GM12891 (cell line): ENCODE measurements around the gene HS1BP3.

ENCODE experiments used
- DNase-seq: peaks from one replicate; pipeline ENCODE4 v3.0.0; 2011; ENCODE audit warnings: low spot score; ENCODE audit not compliant: insufficient read length
- FAIRE-seq: peaks from 2 replicates; lab custom pipeline; 2011; peaks lifted over from hg19 to GRCh38; lab: Jason Lieb, UNC
- PAX5 ChIP-seq: IDR thresholded peaks from 2 replicates; pipeline ENCODE4 v1.6.1; 2011; ENCODE audit warnings: low read length, moderate library complexity, mild to moderate bottlenecking; ENCODE audit not compliant: insufficient read depth, severe bottlenecking
- POLR2A ChIP-seq: IDR thresholded peaks from 2 replicates; pipeline ENCODE4 v1.6.1; 2011; ENCODE audit warnings: low read depth, low read length, control low read depth
- POLR2AphosphoS5 ChIP-seq: IDR thresholded peaks from 2 replicates; pipeline ENCODE4 v1.6.1; 2011; ENCODE audit warnings: low read depth, low read length, control low read depth
- POU2F2 ChIP-seq: IDR thresholded peaks from 2 replicates; pipeline ENCODE4 v1.6.1; 2011; ENCODE audit warnings: low read depth, mild to moderate bottlenecking, control low read depth, low read length, moderate library complexity
- SPI1 ChIP-seq: IDR thresholded peaks from 2 replicates; pipeline ENCODE4 v1.6.1; 2011; ENCODE audit warnings: low read depth, low read length, control low read depth
- TAF1 ChIP-seq: IDR thresholded peaks from 2 replicates; pipeline ENCODE4 v1.6.1; 2011; ENCODE audit warnings: low read depth, low read length, control low read depth

HS1BP3 gene

DNA sequence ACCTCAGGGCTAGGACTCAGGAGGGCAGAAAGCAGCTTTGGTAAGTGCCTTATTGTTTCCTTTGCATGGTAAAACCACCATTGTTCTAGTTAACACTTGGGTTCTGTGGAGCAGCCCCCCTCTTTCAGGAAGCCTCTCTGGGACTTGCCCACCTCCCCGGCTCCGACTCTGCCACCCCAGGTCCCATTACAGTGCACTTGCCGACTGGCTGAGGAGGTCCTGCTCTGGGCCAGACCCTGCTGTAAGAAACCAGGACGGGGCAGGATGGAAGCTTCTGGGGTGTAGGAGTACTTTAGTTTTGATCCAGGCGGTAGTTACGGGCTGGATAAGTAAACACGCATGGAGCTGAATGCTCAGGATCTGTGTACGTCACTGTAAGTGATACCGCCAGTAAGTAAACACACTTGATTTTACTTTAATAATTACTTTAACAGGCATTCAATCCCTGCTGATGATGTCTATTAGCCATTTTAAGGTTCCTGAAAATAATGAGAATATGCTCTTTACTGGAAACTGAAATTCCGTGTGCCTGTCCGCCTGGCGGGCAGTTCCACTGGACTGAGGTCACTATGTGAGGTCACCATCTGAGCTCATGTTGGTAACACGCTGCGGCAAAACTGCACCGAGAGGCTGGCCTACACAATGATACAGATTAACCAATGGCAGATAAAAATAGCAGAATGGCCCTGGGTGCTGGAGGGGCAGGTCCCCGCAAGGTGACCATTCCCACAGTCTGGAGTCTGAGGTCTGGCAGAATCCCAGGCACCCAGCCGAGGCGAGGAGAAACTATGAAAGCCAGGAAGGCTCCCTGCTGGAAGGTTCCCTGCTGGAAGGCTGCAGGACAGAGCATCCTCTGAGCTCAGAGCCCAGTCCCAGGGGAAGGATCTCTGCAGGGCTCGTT, 25.2 kb downstream of the HS1BP3 start:
- FAIRE-seq: no peak
- DNase-seq: no peak
- no peak for TF ChIP-seq TAF1
- no peak for TF ChIP-seq PAX5
- no peak for TF ChIP-seq POU2F2
- TF ChIP-seq POLR2AphosphoS5: no peak
- TF ChIP-seq POLR2A: no peak
- no peak for TF ChIP-seq SPI1

DNA sequence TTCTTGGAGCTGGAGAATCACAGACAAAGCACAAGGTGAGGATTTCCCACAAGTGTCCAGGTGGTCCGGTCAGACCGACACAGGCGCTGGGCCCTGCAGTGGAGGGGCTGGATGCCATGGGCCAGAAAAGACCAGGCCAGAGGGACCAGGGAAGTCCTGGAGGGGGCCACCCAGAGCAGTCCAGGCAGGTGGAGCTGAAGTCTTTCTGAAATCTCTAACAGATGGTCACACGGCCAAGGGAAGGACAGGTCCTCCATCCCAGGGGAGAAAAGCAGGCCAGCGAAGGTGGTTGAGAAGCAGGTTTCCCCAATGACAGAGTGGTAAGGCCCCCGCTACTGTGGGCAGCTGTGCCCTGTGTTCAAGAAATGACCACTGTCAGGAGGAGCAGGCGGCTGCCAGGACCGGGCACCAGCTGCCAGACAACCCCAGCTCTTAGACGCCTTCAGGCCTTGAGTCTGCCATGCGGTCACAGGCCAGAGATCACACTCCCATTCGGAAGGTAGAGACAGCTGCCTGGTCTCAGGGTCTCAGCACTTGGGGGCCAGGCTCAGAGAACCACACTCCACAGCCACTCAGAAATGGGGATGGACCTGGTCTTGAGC, 25.9 kb downstream of the HS1BP3 start:
- TF ChIP-seq POU2F2 (no peak), POLR2A (no peak), POLR2AphosphoS5 (no peak), PAX5 (no peak), SPI1 (no peak), TAF1 (no peak)
- no peak for FAIRE-seq
- no peak for DNase-seq

DNA sequence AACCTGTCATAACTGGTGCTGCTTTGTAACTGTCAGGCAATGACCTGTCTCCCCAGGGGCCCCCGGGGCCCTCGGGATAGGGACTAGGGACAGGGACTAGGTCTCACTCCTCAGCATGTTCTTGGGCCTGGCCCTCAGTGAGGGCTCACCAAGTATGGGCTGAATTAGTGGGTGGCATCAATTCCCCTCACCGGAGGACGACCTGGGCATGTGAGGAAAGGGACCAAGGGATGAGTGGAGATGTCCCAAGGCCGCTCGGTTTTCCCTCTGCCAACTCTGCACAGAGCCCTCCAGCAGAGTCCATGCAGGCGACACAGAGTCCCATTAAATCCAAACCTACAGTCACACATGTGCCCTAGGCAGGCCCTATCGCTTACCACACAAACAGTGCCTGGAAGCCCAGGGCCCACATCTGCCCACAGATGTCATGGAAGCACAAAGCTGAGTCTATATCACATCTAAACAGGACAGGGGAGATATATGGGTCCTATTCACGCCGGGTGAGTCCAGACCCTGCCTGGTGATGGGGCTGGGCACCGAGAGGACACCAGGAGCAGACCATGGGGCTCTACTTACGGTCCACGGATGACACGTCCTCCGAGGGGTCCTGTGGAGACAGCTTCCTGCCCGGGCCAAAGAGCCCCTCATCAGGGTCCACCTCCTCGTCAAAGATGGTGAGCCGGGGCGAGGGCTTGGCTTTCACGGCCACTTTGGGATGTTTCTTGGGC, 26.6 kb downstream of the HS1BP3 start:
- TF ChIP-seq POLR2A (no peak), POLR2AphosphoS5 (no peak), POU2F2 (no peak), PAX5 (no peak), TAF1 (no peak), SPI1 (no peak)
- DNase-seq (no peak), FAIRE-seq (no peak)

DNA sequence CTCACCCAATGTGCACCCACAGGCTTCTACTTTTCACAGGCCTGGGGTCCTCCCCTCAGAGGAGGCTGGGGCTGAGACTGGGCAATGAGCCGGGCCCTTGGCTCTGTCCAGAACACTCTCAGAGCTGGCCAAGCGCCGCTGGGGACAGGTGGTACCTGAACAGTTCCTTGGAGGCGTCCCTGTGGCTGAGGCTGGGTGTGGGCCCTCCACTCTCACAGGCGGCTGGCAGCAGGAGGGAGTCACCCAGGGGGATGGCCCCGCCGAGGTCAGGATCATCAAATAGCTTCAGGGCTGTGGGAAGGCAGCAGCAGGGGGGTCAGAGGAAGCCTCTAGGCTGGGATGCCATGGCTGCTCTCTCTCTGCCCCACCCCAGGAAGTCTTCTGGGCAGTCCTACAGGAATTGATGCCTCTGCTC, 27.1 kb downstream of the HS1BP3 start:
- FAIRE-seq (no peak), DNase-seq (no peak)
- no peak for TF ChIP-seq TAF1
- no peak for TF ChIP-seq SPI1
- TF ChIP-seq PAX5: no peak
- no peak for TF ChIP-seq POU2F2
- TF ChIP-seq POLR2A: no peak
- TF ChIP-seq POLR2AphosphoS5: no peak

DNA sequence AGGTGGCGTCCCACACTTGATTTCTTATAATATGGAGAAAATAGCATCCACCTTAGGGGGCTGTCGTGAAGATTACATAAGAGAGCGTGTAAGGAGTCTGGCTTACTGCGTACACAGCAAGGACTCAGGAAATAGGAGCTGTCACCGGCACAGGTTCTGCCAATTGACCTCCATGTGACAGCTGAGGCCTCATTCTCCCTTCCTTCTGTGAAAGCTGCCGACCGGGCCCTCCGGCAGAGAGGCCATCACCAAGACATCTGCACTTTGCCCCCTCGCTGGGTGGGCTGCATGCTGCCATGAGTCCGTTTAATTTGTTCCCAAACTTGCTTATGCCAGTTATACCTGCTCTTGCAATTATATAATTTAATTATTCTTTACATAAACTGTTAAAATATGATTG, 27.7 kb downstream of the HS1BP3 start:
- FAIRE-seq (no peak), DNase-seq (no peak)
- TF ChIP-seq TAF1 (no peak), POU2F2 (no peak), PAX5 (no peak), POLR2AphosphoS5 (no peak), POLR2A (no peak), SPI1 (no peak)

DNA sequence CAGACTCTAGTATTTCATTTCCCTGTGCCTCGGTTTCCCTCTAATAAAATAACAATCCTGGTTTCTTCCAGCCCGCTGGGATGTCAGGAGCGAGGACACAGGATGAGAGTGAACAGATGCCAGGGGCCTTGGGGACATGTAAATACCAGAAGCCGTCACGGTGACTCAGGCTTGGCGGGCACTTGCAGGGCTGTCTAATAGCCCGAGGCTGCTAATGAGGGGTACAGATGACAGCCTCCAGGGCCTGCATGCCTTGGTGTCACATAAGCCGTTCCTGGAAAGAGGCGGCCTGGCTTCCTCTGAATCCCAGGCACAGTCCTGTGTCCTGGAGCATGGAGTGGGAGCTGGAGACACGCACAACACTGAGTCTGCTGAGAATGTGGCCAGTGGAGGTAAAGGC, 28.2 kb downstream of the HS1BP3 start:
- DNase-seq (no peak), FAIRE-seq (no peak)
- TF ChIP-seq TAF1 (no peak), PAX5 (no peak), POLR2A (no peak), SPI1 (no peak), POLR2AphosphoS5 (no peak), POU2F2 (no peak)

DNA sequence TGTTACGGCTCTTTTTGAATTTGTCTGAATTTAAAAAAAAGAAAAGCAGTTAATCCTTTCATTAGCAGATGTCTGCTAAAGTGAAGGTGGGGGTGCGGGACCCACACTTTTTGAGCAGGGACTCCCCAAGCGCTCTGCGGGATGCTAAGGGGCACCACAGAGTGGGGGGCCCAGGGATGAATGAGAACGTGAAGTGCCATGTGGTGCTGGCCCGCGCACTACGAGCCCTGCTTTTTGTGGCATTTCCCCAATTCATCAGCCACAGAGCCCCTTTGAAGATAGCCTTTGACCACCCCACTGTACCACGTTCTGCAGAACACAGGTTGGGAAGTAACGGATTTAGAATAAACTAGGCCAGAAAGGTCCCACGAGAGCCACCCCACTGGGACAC, 28.6 kb downstream of the HS1BP3 start:
- FAIRE-seq (no peak), DNase-seq (no peak)
- TF ChIP-seq TAF1 (no peak), POLR2AphosphoS5 (no peak), POLR2A (no peak), POU2F2 (no peak), PAX5 (no peak), SPI1 (no peak)

DNA sequence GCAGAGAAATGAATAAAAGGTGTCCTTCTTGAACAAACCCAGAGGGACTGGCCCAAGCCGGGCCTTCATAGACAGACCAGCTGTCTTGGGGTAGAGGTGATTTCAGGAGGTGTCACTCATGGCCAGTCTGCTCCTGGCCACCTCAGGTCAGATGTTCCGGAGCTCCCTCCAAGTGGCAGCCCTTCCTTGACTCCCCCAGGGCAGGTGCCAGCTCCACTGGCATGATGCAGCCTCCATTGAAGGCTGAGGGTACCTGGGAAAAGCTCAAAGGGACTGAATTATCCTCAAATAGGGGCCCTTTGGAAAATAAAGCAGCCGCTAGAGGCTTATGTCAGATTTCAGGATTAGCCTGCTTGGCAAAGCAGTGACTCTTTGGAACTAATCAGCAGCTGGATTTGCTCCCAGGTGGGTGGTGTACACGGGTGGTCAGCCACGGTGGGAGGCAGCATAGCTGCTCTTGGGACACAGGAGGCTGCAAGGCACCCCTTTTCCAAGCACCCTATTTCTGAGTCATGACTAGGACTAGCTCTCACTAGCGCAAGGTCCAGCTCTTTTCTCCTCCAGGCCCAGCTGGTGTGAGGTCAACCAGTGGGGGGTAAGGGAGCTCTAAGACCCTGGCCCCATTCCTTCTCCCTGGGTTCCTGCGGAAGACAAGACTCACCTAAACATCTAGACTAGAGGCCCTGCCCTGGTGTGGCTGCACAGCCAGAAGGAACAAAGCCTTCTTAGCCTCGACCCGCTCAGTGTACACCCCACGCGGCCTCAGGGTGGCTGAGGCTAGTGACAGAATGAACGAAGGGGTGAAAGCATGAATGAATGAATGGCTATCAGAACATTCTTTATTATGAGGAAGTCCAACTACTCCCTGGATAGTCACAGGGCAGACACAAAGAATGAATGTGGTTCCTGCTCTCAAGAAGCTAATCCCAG, 29.3 kb downstream of the HS1BP3 start:
- TF ChIP-seq SPI1 (no peak), PAX5 (no peak), POLR2A (no peak), TAF1 (no peak), POU2F2 (no peak), POLR2AphosphoS5 (no peak)
- no peak for FAIRE-seq

DNA sequence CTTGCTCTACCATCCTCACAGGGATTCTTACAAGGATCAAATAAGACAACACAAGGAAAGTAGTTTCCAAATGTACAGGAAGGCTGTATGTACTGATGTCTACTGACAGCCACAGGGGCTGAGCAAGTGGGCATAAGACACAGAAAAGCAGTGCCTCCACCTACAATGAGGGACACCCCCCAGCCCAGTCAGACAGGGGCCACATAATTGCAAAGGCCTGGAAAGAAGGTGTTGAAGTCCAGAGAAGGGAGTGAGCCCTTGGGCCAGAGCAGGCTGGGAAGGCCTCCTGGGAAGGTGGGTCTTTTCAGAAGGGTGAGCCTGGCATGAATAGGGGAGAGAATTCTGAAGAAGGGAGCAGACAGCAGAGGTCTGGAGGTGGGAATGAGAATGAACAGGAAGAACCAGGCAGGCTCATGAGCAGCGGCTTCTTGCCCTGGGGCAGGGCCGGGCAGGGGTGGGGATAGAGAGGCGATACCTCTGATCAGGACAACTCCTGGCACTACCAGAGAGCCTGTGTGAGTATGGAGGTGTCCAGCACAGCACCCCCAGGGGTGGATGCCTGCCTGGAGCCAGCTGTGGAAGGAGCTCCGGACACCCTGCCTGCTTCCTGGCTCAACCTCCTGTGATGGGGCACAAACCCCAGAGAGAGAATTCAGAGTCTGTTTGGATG, 30.1 kb downstream of the HS1BP3 start:
- no peak for FAIRE-seq
- TF ChIP-seq PAX5: no peak
- TF ChIP-seq TAF1: no peak
- TF ChIP-seq SPI1: no peak
- no peak for TF ChIP-seq POU2F2
- no peak for TF ChIP-seq POLR2AphosphoS5
- TF ChIP-seq POLR2A: no peak
- DNase-seq: no peak

More for the DNA sequence above, 29.3 kb downstream of the HS1BP3 start:
- DNase-seq: no peak
